Measurements from ENCODE around the gene MIS18A. TPM values are rescaled to one million over a fixed set of nuclear protein-coding genes. Genes with fewer than 3 reads are reported as not detected.

MIS18A gene
- total RNA-seq, 1 donor from 2014 or later, result 2.8 TPM

GRCh38 chr21:32233055-32233546 lies 45.7 kb downstream of the MIS18A start:
- ATAC-seq (ENCODE audit: poor library complexity), result no peak
- no peak for DNase-seq
- intact Hi-C loops (cut with DNase I), result no loop called here

GRCh38 chr21:32226444-32226843 lies 52.4 kb downstream of the MIS18A start:
- ATAC-seq (ENCODE audit: poor library complexity), result no peak
- intact Hi-C loops (cut with DNase I), result no loop called here
- no peak for DNase-seq

Other genes with a start within 250 kb of the MIS18A start
- gene MRAP, start 19.8 kb upstream of the MIS18A start, total RNA-seq, result 0.56 TPM
- gene URB1, start 114.0 kb upstream of the MIS18A start, total RNA-seq, result 11.4 TPM
- gene EVA1C, start 133.7 kb upstream of the MIS18A start, total RNA-seq, result 12.9 TPM